H9 (cell line): ENCODE results near the gene ITSN2. TPM values are rescaled to one million over a fixed set of nuclear protein-coding genes. Genes with fewer than 3 reads are reported as not detected.

Source experiments
- DNase-seq: peaks from one replicate; pipeline ENCODE4 v3.0.0-alpha.2; 2017
- H2AFZ ChIP-seq: one replicate; pipeline ENCODE4 v1.6.1; 2013; ENCODE audit warnings: mild to moderate bottlenecking, low read length, control low read depth, moderate library complexity
- H2AK5ac ChIP-seq: 2 replicates; pipeline ENCODE4 v1.6.1; 2013; ENCODE audit warnings: low read length, control low read depth, mixed read lengths; ENCODE audit not compliant: insufficient read length
- H2BK120ac ChIP-seq: one replicate; pipeline ENCODE4 v1.6.1; 2013; ENCODE audit warnings: low read depth, mild to moderate bottlenecking, low read length, control low read depth, inconsistent platforms; ENCODE audit not compliant: poor library complexity, severe bottlenecking
- H2BK12ac ChIP-seq: 2 replicates; pipeline ENCODE4 v1.6.1; 2013; ENCODE audit warnings: low read length, control low read depth, mixed read lengths, low read depth; ENCODE audit not compliant: insufficient read length
- H2BK15ac ChIP-seq: 2 replicates; pipeline ENCODE4 v1.6.1; 2013; ENCODE audit warnings: low read depth, low read length, control low read depth
- H2BK20ac ChIP-seq: one replicate; pipeline ENCODE4 v1.6.1; 2013; ENCODE audit warnings: low read depth, mild to moderate bottlenecking, low read length, control low read depth, inconsistent platforms; ENCODE audit not compliant: poor library complexity, severe bottlenecking
- H2BK5ac ChIP-seq: 2 replicates; pipeline ENCODE4 v1.6.1; 2013; ENCODE audit warnings: low read length, control low read depth, mixed read lengths; ENCODE audit not compliant: insufficient read length
- H3K14ac ChIP-seq: 2 replicates; pipeline ENCODE4 v1.6.1; 2013; ENCODE audit warnings: low read length, control low read depth; ENCODE audit not compliant: insufficient read depth
- H3K18ac ChIP-seq: 2 replicates; pipeline ENCODE4 v1.6.1; 2013; ENCODE audit warnings: low read depth, mild to moderate bottlenecking, mixed read lengths, low read length, control low read depth; ENCODE audit not compliant: insufficient read length
- H3K23ac ChIP-seq: 2 replicates; pipeline ENCODE4 v1.6.1; 2013; ENCODE audit warnings: low read length, control low read depth, mixed read lengths, low read depth; ENCODE audit not compliant: insufficient read length
- H3K23me2 ChIP-seq: 2 replicates; pipeline ENCODE4 v1.6.1; 2013; ENCODE audit warnings: low read depth, mild to moderate bottlenecking, mixed read lengths, low read length, control low read depth; ENCODE audit not compliant: insufficient read length, poor library complexity, severe bottlenecking
- H3K27ac ChIP-seq: 2 replicates; pipeline ENCODE4 v1.5.1; 2013; ENCODE audit warnings: low read length, control low read depth, mixed read lengths, low read depth; ENCODE audit not compliant: insufficient read length
- H3K27me3 ChIP-seq: 2 replicates; pipeline ENCODE4 v1.6.1; 2013; ENCODE audit warnings: low read length, control low read depth, inconsistent platforms; ENCODE audit not compliant: insufficient read depth
- H3K4ac ChIP-seq: 2 replicates; pipeline ENCODE4 v1.6.1; 2013; ENCODE audit warnings: low read depth, mild to moderate bottlenecking, control low read depth, inconsistent platforms, low read length, moderate library complexity
- H3K4me1 ChIP-seq: 2 replicates; pipeline ENCODE4 v1.6.1; 2013; ENCODE audit warnings: low read length, control low read depth, inconsistent platforms; ENCODE audit not compliant: insufficient read depth
- H3K4me2 ChIP-seq: 2 replicates; pipeline ENCODE4 v1.6.1; 2013; ENCODE audit warnings: low read length, control low read depth, mixed read lengths; ENCODE audit not compliant: insufficient read length, insufficient read depth
- H3K56ac ChIP-seq: 2 replicates; pipeline ENCODE4 v1.6.1; 2013; ENCODE audit warnings: low read depth, mild to moderate bottlenecking, mixed read lengths, low read length, control low read depth; ENCODE audit not compliant: insufficient read length
- H3K79me1 ChIP-seq: 2 replicates; pipeline ENCODE4 v1.6.1; 2013; ENCODE audit warnings: low read depth, mild to moderate bottlenecking, moderate library complexity, low read length, control low read depth, inconsistent platforms; ENCODE audit not compliant: insufficient read depth, poor library complexity, severe bottlenecking
- H3K79me2 ChIP-seq: 2 replicates; pipeline ENCODE4 v1.6.1; 2013; ENCODE audit warnings: low read length, control low read depth, inconsistent platforms; ENCODE audit not compliant: insufficient read depth
- H3K9ac ChIP-seq: 2 replicates; pipeline ENCODE4 v1.6.1; 2013; ENCODE audit warnings: low read length, control low read depth, mixed read lengths; ENCODE audit not compliant: insufficient read length; ENCODE audit errors: extremely low read depth
- H3K9me3 ChIP-seq: one replicate; pipeline ENCODE4 v1.6.1; 2013; ENCODE audit warnings: low read depth, low read length, inconsistent platforms; ENCODE audit not compliant: control insufficient read depth
- H3T11ph ChIP-seq: one replicate; pipeline ENCODE4 v1.6.1; 2013; ENCODE audit warnings: mild to moderate bottlenecking, low read length, control low read depth, inconsistent platforms
- H4K20me1 ChIP-seq: one replicate; pipeline ENCODE4 v1.6.1; 2013; ENCODE audit not compliant: control insufficient read depth, insufficient read length, insufficient read depth
- H4K5ac ChIP-seq: 2 replicates; pipeline ENCODE4 v1.6.1; 2013; ENCODE audit warnings: low read depth, mild to moderate bottlenecking, mixed read lengths, low read length, control low read depth; ENCODE audit not compliant: insufficient read length
- H4K8ac ChIP-seq: replicated peaks from 2 replicates; pipeline ENCODE4 v1.6.1; 2013; ENCODE audit warnings: low read length, control low read depth, mixed read lengths, low read depth; ENCODE audit not compliant: insufficient read length
- H4K91ac ChIP-seq: 2 replicates; pipeline ENCODE4 v1.6.1; 2013; ENCODE audit warnings: low read depth, mild to moderate bottlenecking, moderate library complexity, mixed read lengths, low read length, control low read depth; ENCODE audit not compliant: insufficient read length
- H3K27ac Mint-ChIP-seq, 3 experiments: 2 replicates in 2 of 3; 3 replicates in 1 of 3; pipeline ENCODE4 v1.8.0; 2020 to 2021; ENCODE audit warnings: mixed read lengths in 3 of 3, mild to moderate bottlenecking in 1 of 3, moderate library complexity in 1 of 3
- H3K27me3 Mint-ChIP-seq: 2 replicates; pipeline ENCODE4 v1.8.0; 2021; ENCODE audit warnings: low read depth, mild to moderate bottlenecking, moderate library complexity, mixed read lengths
- H3K36me3 Mint-ChIP-seq, 3 experiments: 2 replicates in 2 of 3; 3 replicates in 1 of 3; pipeline ENCODE4 v1.8.0; 2020 to 2021; ENCODE audit warnings: low read depth in 3 of 3, mixed read lengths in 3 of 3; ENCODE audit not compliant: insufficient read depth in 1 of 3
- H3K4me1 Mint-ChIP-seq, 2 experiments: 2 replicates each; pipeline ENCODE4 v1.8.0; 2020; ENCODE audit warnings: mixed read lengths in 2 of 2
- H3K4me3 Mint-ChIP-seq, 2 experiments: 2 replicates in 1 of 2; 3 replicates in 1 of 2; pipeline ENCODE4 v1.8.0; 2020 to 2021; ENCODE audit warnings: mild to moderate bottlenecking in 2 of 2, mixed read lengths in 2 of 2, moderate library complexity in 1 of 2
- H3K9me3 Mint-ChIP-seq, 2 experiments: 2 replicates in 1 of 2; 3 replicates in 1 of 2; pipeline ENCODE4 v1.8.0; 2020; ENCODE audit warnings: mild to moderate bottlenecking in 2 of 2, mixed read lengths in 2 of 2, moderate library complexity in 1 of 2
- WGBS: extraction: QIAGEN DNeasy Blood & Tissue Kit; methylation state at CpG from one replicate; pipeline ENCODE4 v1.1.7; 2013; ENCODE audit warnings: missing lambda C conversion rate, low lambda C conversion rate, mixed read lengths; ENCODE audit not compliant: insufficient read length; ENCODE audit errors: extremely low coverage; 5-methylcytosine and 5-hydroxymethylcytosine counted together
- total RNA-seq: library from RNA; stranded (reverse); gene quantifications from 2 replicates; pipeline ENCODE4 v1.2.1, GENCODE V29; 2021
- TF ChIP-seq, protein P1 (sequence below): fragments of 200-600 bp; sonication (generic); conservative IDR thresholded peaks from 3 replicates; pipeline ENCODE4 v1.8.0; 2021; ENCODE audit warnings: antibody characterized with exemption, mild to moderate bottlenecking

The ITSN2 gene
- total RNA-seq, 1 experiment from 2014 or later, result 17.0 TPM

DNA sequence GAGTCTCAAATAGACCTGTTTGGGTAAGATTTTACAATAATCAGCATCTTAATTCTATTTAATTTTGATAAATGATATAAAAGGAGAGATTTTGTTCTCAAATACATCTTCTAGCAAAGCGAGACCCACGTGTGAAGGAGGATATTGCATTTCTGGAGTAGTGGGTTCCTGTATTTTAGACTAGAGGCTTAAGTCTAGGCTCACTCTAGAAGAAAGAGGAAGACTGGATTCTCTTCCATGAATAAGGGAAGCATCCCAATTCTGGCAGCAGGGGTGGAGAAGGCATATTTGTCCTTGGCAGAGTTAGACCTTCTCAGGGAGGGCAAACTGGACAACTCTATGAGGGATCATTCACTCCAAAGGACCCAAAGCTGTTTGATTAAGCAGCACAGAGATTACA, 196.7 kb downstream of the ITSN2 start:
- H2BK20ac ChIP-seq, result no peak overlapping the region
- no peak overlapping the region for H3K23ac ChIP-seq
- no peak overlapping the region for H3K56ac ChIP-seq
- no peak overlapping the region for H2AFZ ChIP-seq
- H3K9me3 ChIP-seq, result no peaks in the 10 kb centered on the region
- H2BK12ac ChIP-seq, result no peak overlapping the region
- Mint-ChIP-seq H3K27me3 (no peaks in the 10 kb centered on the region; the same call in 1 of the 2 replicates), H3K4me1 (peaks cover 7 to 12% of the 10 kb centered on the region in 2 experiments), H3K36me3 (peaks cover 0 to 5% (median 0%) of the 10 kb centered on the region in 3 experiments; a peak in 3 of 7 replicates), H3K9me3 (peaks cover 8 to 14% of the 10 kb centered on the region in 2 experiments; a peak in 4 of 5 replicates), H3K27ac (no peak overlapping the region), H3K4me3 (no peak overlapping the region)
- no peaks in the 10 kb centered on the region for H3K4me1 ChIP-seq
- no peak overlapping the region for H4K91ac ChIP-seq
- H4K5ac ChIP-seq, result no peak overlapping the region
- no peaks in the 10 kb centered on the region for H3K79me1 ChIP-seq
- H3K14ac ChIP-seq, result no peak overlapping the region
- no peaks in the 10 kb centered on the region for H4K20me1 ChIP-seq
- no peak overlapping the region for H3K4me2 ChIP-seq
- H3K79me2 ChIP-seq, result no peaks in the 10 kb centered on the region
- no peak overlapping the region for H2BK15ac ChIP-seq
- H3K27ac ChIP-seq, result no peak overlapping the region
- no peaks in the 10 kb centered on the region for H3K23me2 ChIP-seq
- H2BK5ac ChIP-seq, result no peak overlapping the region
- no peak overlapping the region for H2AK5ac ChIP-seq
- no peak for DNase-seq
- no peaks in the 10 kb centered on the region; the same call in 1 of the 2 replicates for H3K27me3 ChIP-seq
- WGBS, result no CpG with 5 or more reads among the region's 2 CpGs
- H2BK120ac ChIP-seq, result no peak overlapping the region
- H3K9ac ChIP-seq, result no peak overlapping the region
- H3K18ac ChIP-seq, result no peak overlapping the region
- TF ChIP-seq, protein P1, sequence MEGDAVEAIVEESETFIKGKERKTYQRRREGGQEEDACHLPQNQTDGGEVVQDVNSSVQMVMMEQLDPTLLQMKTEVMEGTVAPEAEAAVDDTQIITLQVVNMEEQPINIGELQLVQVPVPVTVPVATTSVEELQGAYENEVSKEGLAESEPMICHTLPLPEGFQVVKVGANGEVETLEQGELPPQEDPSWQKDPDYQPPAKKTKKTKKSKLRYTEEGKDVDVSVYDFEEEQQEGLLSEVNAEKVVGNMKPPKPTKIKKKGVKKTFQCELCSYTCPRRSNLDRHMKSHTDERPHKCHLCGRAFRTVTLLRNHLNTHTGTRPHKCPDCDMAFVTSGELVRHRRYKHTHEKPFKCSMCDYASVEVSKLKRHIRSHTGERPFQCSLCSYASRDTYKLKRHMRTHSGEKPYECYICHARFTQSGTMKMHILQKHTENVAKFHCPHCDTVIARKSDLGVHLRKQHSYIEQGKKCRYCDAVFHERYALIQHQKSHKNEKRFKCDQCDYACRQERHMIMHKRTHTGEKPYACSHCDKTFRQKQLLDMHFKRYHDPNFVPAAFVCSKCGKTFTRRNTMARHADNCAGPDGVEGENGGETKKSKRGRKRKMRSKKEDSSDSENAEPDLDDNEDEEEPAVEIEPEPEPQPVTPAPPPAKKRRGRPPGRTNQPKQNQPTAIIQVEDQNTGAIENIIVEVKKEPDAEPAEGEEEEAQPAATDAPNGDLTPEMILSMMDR, result no peak
- no peak overlapping the region for H3K4ac ChIP-seq
- no peak overlapping the region for H3T11ph ChIP-seq
- H4K8ac ChIP-seq, result no peak overlapping the region
